ENCODE data around the gene DOK5.

Gene DOK5

DNA sequence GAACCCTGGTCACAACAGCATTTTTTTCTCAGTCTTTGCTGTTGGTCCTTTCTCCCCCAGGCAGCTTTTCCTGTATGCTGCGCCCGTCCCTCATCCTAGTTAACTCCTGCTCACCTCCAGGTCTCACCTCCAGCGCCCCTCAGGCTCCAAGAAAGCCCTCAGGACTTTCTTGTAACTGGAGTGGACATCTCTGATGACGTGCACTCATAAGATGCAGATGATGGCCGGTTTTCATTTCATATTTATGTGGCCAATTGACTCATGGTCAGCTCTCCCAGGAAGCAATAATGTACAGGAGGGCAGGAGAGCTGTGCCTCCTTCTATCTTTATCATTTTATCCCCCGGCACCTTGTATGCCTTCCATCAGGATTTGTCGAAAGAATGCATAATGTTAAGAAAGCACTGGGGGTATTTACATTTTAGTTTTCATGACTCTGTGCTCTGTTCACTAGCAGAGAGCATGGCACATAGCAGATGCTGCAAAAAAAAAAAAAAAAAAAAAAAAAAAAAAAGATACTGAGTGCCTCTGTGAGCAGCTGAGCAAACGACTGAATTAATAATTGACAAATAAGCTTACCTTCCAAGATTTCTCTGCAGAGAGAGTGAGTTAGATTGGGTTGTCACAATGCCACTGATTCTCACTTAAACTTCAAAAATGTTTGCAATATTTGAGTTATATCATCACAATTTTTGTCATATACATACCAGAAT lies 170.2 kb downstream of the DOK5 start:
- no peak for DNase-seq (ENCODE audit: low read depth, low spot score)

DNA sequence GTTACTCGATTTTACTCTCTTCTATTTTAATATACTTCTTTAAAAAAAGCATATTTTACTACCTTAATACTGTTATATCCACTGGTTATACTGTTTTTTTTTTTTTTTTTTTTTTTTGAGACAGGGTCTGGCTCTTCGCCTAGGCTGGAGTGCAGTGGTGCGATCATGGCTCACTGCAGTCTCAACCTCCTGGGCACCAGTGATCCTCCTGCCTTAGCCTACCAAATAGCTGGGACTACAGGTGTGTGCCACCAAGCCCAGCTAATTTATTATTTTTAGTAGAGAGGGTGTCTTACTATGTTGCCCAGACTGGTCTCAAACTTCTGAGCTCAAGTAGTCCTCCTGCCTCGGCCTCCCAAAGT lies 170.7 kb downstream of the DOK5 start:
- DNase-seq (ENCODE audit: low read depth, low spot score), result no peak

DNA sequence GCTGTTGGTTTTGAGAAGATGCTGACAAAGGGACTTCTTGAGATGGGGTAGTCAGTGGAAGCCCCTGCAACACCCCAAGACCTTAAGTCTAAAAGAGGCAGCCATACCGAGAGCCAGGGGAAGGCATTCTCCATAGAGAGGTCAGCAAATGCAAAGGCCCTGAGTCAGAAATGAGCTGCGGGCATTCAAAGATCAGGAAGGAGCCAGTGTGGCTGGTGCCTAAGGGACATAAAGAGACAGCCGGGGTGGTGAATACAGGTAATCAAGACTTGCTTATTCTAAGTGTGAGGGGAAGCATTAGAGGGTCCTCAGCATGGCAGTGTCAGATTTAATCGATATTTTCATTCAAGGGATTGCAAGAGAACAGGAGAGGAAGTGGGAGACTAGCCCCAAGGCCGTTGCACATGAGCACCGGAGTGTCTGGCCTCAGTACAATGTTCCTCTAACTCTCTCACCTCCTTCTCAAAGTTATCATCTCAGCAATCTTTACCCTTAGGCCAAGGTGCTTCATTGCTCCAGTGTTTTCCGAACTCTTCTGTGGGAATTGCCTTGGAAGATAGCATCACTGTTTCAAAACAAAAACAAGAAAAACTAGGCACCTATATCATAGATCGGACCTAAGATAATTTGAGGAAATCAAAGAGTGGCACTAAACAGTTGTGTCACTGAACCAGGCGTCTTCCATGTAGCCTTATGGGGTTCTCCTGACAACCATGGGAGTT lies 173.2 kb downstream of the DOK5 start:
- no peak for DNase-seq (ENCODE audit: low read depth, low spot score)

DNA sequence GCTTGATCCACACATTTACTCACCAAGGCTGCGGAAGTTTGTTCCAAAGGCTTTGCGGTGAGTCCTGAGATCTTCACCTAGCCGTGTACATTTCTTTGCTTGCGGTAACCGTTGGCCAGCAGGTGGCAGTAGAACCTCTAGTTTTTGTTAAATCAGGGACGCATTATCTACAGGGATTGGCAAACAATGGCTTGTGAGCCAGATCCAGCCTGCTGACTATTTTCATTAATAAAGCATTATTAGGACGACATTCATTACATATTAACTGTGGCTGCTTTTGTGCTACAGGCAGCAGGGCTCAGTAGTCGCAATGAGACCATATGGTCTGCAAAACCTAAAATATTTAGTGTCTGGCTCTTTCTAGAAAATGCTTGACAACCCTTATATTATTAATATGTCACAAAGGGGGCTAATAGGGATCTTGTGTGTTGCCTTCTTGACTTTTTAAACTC lies 174.1 kb downstream of the DOK5 start:
- no peak for DNase-seq (ENCODE audit: low read depth, low spot score)

DNA sequence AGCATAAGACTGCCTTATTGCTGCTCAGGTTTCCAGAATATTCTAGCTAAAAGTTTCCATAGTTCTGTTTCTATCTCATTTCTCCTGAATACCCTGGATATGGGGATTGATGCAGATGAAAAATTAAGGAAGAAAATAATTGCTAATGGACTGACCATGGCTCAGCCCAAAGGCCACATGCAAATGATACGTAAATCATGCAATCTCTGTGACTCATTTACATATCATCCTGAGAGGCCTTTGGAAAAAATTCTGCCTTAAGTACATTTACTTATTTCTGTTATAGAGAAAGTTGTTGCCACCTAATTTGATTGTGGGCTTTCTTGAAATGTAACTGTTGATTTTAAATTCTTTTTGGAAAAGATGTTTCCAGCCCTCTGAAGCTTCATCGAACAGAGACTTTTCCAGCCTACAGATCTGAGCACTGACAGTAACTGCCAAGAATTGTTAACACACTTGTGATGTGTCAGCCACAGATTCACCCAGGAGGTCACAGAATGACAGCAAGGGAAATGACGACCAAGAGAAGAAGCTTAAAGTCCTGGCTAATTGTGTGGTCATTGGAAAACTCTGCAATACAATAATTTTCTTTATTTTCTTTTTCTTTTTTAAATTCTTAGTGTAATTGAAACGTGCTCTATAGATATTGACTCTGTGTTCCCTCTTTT lies 174.8 kb downstream of the DOK5 start:
- no peak for DNase-seq (ENCODE audit: low read depth, low spot score)

DNA sequence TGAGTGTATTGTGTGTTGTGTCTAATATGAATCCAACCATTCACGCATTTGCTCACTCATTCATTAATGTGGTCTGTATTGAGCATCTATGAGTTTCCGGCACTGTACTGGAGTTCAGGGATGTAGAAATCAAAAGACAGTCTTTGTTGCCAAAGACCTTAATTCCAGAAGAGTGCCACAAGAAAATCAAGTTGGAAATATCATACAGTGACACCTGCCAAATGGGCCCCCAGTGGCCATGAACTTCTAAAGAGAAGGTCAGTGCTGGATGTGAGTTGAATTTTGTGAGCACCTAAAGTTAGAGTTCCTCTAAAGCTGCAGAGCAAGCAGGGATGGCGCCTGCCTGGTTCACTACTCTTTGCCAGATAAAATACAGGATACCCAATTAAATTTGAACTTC lies 175.9 kb downstream of the DOK5 start:
- no peak for DNase-seq (ENCODE audit: low read depth, low spot score)

DNA sequence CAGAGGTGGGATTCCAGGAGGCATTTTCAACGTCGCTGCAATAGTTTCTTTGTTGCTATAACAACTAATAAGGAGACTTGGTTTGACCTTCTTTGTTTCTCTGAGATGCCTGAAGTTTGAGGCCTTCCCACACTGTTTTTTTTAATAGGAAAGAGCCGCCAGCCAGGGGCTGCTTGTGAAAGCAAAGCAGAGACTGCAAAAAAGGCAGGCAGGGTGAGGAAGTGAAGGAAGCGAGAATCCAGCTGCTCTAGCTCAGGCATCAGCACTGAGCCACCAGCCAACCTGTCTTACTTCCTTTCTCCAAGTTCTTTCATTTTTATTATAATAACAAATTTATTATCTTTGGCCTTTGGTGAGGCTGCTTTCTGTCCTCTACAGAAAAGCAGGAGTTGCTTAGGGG lies 179.1 kb downstream of the DOK5 start:
- DNase-seq (ENCODE audit: low read depth, low spot score), result no peak

DNA sequence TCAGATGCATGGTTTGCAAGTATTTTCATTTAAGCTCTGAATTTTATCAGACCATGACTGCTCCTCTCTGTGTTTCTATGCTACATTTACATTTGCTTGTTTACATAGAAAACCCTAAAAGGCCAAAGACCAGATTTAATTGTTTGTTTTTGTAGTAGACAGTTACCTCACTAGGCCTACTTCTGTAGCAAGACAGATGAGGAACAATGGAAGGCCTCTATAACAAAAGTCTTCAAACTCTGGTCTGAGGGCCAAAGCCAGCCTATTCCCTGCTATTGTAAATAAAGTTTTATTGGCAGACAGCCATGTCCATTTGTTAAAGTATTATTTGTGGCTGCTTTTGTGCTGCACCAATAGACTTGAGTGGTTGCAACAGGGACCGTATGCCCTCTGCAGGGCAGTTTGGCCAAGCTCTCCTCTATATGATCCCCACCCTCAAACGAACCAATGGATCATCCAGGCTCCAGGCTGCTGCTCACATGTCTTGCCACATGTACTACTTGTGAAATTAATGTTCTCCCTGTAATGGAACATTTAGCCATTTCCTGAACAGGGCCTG lies 182.0 kb downstream of the DOK5 start:
- no peak for DNase-seq (ENCODE audit: low read depth, low spot score)

DNA sequence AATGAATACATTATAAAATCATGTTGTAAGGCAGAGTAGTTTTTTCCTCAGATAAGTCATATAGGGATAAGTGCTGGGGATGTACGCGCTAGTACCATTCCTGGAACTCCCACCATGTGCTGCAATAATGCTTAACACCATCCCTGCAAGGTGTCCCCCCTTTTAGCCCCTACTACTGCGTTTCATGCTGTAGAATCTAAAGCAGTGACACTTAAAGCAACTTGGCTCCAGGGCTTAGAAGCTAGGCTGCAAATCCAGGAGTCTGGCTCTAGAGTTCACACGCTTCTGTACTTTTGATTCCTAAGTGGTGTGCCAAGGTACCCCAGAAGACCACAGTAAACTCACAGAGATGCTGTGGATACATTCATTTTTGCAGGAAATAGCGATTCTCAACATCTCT lies 183.1 kb downstream of the DOK5 start:
- no peak for DNase-seq (ENCODE audit: low read depth, low spot score)

DNA sequence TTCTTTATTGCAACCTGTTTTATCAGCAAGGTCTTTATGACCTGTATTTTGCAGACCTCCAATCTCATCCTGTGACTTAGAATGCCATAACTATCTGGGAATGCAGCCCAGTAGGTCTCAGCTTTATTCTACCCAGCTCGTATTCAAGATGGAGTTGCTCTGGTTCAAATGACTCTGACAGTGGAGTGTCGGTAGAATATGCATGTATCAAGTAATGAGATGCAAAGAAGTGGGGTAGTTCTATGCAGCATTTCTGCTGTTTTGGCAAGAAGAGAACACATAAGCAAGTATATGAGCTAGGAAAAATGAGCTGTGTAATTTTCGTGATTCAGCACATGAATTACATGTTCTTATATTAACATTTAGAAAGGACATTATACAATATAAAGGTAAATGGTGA lies 185.9 kb downstream of the DOK5 start:
- DNase-seq (ENCODE audit: low read depth, low spot score), result no peak

DNA sequence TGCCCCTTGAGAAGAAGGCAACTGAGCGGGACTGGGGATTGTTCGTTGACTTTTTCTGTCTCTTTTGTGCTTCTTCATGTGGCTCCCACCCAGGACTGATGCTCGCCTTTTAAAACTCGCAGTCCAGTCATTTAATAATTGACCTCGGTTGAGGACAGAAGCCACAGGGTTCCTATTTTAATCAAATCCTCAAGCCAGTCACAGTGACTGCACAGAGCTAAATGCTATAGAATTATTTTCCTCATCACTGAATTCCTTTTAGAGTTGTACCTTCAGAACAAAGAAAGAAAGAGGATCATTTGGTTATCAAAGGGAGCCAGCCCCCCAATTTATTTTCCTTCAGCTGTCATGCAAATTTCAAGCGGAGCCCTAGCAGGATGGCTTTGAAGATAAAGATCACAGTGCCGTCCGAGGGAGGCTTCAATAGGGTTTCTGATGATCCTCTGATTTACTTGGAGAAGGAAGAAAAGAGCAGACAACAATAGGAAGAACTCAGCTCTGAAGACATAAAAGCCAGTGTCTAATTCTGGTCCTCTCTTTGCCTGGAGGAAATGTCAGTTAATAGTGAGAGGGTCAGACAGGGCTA lies 186.6 kb downstream of the DOK5 start:
- no peak for DNase-seq (ENCODE audit: low read depth, low spot score)

DNA sequence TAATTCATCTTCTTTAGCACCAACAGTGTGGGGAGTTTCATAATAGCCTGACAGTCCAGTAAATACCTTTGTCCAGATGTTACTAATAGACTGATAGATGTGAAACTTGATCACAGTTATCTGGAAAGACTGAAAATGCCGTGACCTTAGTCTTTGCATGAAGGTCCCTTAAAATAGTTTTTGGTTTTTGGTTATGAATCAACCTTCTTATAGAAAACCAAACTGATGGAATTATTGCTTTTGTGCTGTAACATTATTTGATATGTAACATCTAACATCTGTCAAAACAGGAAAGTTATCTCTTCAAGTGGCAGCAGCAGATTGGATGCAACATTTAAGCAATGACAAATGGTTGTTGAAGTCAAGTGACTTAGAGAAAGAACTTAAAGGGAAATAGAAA lies 190.4 kb downstream of the DOK5 start:
- no peak for DNase-seq (ENCODE audit: low read depth, low spot score)

DNA sequence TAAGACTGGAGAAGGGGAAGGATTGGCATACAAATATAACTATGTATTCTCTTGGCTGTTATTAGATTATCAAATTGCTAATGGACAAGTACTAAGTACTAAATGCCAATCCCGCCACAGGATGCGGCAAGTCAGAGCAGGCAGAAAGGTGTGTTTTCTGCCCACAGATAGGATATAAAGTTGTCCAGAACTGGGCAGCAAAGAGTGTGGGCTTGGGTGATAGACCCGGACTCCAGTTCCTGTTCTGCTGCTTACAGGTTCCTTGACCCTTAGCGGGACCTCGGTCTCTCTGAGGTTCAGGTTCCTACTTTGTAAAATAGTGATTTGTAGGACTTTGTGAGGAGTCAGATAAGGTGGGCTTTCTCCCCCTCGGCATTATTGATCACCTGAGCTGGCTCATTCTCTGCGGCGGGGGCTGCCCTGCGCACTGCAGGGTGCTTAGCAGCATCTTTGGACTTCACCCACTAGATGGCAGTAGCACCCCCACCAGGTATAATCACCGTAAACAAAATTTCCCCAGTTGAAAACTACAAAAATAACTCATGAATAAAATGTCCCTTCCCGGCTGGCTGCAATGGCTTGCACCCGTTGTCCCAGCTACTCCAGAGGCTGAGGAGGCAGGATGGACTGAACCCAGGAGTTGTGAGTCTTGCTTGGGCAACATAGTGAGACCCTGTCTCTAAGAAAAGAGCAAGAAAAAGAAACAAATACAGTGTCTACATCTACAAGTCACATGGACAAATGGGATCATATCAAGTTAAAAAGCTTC lies 193.1 kb downstream of the DOK5 start:
- DNase-seq (ENCODE audit: low read depth, low spot score), result no peak

DNA sequence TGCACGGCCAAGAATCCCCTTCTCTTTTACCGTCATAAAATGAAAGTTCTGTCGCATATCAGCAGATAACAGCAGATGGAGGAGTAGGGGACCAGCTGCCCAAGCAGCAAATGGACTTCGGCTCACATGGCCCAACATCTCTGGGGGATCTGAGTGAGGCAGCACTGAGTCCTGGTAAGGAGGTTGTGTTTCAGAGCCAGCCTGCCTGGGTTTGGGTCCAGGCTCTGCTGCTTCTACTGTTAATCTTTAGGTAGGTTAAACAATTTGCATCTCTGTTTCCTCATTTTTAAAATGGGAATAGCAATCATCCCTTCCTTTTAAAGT lies 193.6 kb downstream of the DOK5 start:
- no peak for DNase-seq (ENCODE audit: low read depth, low spot score)

DNA sequence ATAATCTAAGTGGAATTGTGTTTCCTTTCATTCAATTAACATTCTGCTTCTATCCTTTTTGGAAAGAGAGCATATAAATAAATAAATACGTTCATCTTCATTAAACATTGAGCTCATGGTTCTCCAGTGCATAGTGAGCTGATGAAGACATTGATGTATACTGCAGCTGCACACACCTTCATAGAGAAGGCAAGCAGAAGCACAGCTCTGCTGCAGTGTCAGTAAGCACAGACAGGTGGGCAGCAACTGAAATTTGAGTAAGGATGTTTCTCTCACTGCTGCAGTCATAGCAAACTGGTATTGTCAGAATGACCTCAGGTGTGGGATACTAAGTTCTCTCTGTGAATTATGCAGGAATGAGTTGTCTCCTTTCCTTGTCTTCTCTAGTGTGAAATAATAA lies 202.9 kb downstream of the DOK5 start:
- DNase-seq (ENCODE audit: low read depth, low spot score), result no peak

DNA sequence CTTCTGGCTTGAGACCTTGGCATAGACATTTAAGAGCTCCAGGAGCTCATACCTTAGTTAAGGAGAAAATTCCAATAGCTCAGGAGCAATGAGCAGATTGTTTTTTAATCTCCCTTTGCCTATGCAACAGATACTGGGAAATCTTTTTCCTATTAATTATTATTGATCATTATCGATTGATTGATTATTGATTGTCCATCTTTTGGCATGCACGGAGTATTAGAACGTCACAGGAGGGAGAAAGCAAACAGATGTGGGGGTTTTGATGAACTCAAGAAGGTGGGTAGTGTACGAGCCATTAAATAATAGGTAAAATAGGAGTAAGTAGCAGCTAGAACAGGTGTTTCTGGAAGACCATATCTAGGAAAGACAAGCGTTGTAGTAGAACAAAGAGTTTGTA lies 205.0 kb downstream of the DOK5 start:
- DNase-seq (ENCODE audit: low read depth, low spot score), result no peak

DNA sequence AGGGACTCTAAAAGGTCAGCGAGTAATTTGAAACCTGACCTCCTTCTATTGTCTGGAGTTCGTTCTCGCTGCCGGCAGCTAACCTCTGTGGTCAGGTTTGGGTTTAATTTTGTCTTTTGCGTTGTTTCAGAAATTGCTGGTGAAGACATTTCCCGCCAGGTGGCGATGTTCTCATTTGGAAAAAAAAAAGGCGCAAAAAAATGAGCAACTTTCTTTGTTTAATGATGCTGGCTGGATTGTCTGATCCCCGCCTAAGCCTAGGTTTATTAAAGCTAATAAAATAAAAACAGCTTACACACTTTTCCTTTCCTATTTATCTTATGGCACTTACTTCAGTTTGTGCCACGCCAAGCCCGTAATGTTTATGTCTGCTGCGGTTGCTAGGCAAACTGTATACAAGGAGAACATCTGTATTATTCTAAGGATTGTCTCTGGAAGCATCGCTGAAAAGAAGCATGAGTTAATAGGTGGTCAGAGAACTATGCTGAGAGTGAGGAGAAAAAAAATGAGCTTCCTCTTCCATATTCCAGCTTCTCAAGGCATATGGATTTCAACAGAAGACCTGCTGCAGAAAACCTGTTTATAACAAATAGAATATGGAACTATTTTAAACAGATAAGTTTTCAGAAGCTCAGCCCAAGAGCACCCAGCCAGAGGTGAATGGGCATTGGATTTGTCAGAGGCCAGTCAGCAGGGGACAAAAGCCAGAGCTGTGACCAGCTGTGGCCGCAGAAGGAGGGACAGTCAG lies 205.7 kb downstream of the DOK5 start:
- DNase-seq (ENCODE audit: low read depth, low spot score), result no peak

DNA sequence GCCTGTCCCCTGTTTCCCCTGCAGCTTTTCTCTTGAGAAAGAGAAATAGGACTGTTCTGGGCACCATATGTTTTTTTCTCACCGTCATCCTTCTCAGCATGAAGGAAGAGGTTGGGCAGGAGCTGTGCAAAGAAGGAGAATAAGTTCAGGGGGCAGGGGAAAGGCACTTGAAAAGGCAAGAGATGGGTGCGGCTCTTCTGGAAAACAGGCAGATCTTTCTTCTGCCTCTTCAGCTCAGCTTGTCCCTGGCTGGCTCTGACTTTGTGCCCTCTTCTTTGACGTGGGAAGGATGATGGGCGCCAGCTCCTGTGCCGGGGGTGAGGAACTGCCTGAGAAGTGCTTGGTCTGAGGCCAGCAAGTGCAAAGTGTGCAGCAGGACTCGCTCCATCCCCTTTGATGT lies 206.5 kb downstream of the DOK5 start:
- no peak for DNase-seq (ENCODE audit: low read depth, low spot score)

DNA sequence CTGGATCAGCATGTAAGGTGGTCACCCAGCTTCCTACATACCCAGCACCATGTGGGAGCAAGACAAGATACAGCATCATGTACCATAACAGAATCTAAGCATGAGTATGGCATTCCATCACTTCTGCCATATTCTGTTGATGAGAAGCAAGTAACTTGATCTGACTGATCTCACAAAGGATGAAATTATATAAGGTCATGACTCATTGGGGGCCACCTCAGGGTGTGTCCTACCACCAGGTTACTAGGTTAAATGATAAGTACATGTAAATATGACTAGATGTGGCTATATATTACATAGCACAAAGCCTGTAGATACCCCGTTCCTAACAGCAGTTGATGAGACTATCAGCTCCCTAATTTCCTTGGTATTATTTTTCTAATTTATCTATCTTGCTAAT lies 213.1 kb downstream of the DOK5 start:
- no peak for DNase-seq (ENCODE audit: low read depth, low spot score)

DNA sequence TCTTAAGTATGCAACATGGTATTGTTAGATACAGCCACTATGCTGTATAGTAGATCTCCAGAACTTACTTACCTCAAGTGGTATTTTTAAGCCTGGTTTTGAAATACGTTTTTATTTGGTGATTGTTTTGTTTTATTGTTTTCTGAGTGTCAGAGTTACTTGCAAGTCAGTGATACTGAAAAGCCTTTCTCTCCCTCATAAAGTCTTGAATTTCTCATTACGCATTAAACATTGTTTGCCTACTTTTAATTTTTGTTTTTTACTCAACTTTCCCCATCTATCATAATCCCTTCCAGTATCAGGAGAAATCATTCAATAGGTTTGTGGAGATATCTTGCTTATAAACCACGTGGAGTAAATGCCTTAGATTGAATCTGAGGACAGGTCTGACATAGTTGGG lies 214.9 kb downstream of the DOK5 start:
- DNase-seq (ENCODE audit: low read depth, low spot score), result no peak

DNA sequence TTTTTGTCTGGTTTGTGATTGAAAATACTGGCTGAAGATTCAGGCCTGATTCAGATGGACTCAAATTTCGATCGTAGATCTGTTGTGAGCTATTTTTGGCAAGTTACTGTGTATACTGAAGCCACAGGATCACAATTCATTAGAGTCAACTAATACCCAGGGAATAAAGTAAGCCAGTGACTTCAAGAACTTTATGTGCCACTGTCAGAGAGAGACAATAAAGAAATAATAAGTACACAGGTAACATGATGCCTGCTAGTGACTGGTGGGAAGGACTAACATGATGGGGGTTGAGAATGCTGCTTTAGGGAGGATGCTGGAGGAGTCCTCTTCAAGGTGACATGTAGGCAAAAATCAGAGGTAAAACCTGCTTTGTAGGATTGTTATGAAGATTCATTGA lies 215.9 kb downstream of the DOK5 start:
- no peak for DNase-seq (ENCODE audit: low read depth, low spot score)

Data from brain pericyte (primary cell).